ENCODE data around the gene TSC22D2.

Gene TSC22D2

GRCh38 chr3:150408221-150409124 is at the start of gene TSC22D2:
TSC22D2 (plus strand) TSS chr3:150408298; CDS start chr3:150409351, 1,053 bp downstream.
- peak; percentile 94 for DNase-seq

GRCh38 chr3:150359381-150359780 is 48.7 kb upstream of the TSC22D2 start:
- DNase-seq = no peak

GRCh38 chr3:150360966-150361365 is 47.1 kb upstream of the TSC22D2 start:
- no peak for DNase-seq

GRCh38 chr3:150362515-150363302 is 45.4 kb upstream of the TSC22D2 start:
- no peak for DNase-seq

- DNase-seq = no peak
Measured at GRCh38 chr3:150363420-150363819, 44.7 kb upstream of the TSC22D2 start.

GRCh38 chr3:150365132-150365604 is 42.9 kb upstream of the TSC22D2 start:
- no peak for DNase-seq

- DNase-seq = no peak
Measured at GRCh38 chr3:150367757-150368156, 40.3 kb upstream of the TSC22D2 start.

- DNase-seq = no peak
Measured at GRCh38 chr3:150370122-150370602, 37.9 kb upstream of the TSC22D2 start.

GRCh38 chr3:150370999-150371398 is 37.1 kb upstream of the TSC22D2 start:
- DNase-seq = no peak

GRCh38 chr3:150371741-150372254 is 36.3 kb upstream of the TSC22D2 start:
- no peak for DNase-seq

- no peak for DNase-seq
Measured at GRCh38 chr3:150372320-150372719, 35.8 kb upstream of the TSC22D2 start.

GRCh38 chr3:150372722-150373121 is 35.4 kb upstream of the TSC22D2 start:
- no peak for DNase-seq

- DNase-seq = no peak
Measured at GRCh38 chr3:150373234-150373875, 34.7 kb upstream of the TSC22D2 start.

GRCh38 chr3:150374975-150375374 is 33.1 kb upstream of the TSC22D2 start:
- DNase-seq = no peak

- DNase-seq = no peak
Measured at GRCh38 chr3:150376001-150376848, 31.9 kb upstream of the TSC22D2 start.

- no peak for DNase-seq
Measured at GRCh38 chr3:150377601-150378300, 30.3 kb upstream of the TSC22D2 start.

- DNase-seq = no peak
Measured at GRCh38 chr3:150378301-150378748, 29.8 kb upstream of the TSC22D2 start.

- no peak for DNase-seq
Measured at GRCh38 chr3:150379469-150379868, 28.6 kb upstream of the TSC22D2 start.

GRCh38 chr3:150384296-150385212 is 23.5 kb upstream of the TSC22D2 start:
- peak; percentile 59 for DNase-seq
